NCI-H2107 (cell line): ENCODE measurements around the gene KLHDC4.

Experiments
- DNase-seq: peaks from one replicate; lab custom pipeline; 2025; lab: John Stamatoyannopoulos, UW

KLHDC4 gene

GRCh38 chr16:87698676-87699199, 67.0 kb downstream of the KLHDC4 start:
- no peak for DNase-seq

GRCh38 chr16:87698241-87698640, 67.5 kb downstream of the KLHDC4 start:
- no peak for DNase-seq

GRCh38 chr16:87697792-87698191, 68.0 kb downstream of the KLHDC4 start:
- no peak for DNase-seq

- no peak for DNase-seq
These were observed 68.5 kb downstream of the KLHDC4 start for GRCh38 chr16:87697256-87697655.

GRCh38 chr16:87696726-87697125, 69.1 kb downstream of the KLHDC4 start:
- no peak for DNase-seq

- no peak for DNase-seq
These were observed 70.3 kb downstream of the KLHDC4 start for GRCh38 chr16:87695534-87695933.

- no peak for DNase-seq
These were observed 71.2 kb downstream of the KLHDC4 start for GRCh38 chr16:87694441-87695125.

GRCh38 chr16:87693827-87694226, 72.0 kb downstream of the KLHDC4 start:
- no peak for DNase-seq

GRCh38 chr16:87692756-87693155, 73.0 kb downstream of the KLHDC4 start:
- DNase-seq: no peak

- DNase-seq: no peak
These were observed 73.6 kb downstream of the KLHDC4 start for GRCh38 chr16:87692176-87692575.

- no peak for DNase-seq
These were observed 74.1 kb downstream of the KLHDC4 start for GRCh38 chr16:87691686-87692079.

- DNase-seq: no peak
These were observed 74.7 kb downstream of the KLHDC4 start for GRCh38 chr16:87690911-87691685.

- no peak for DNase-seq
These were observed 75.8 kb downstream of the KLHDC4 start for GRCh38 chr16:87689956-87690465.

GRCh38 chr16:87688876-87689815, 76.6 kb downstream of the KLHDC4 start:
- DNase-seq: no peak

- DNase-seq: no peak
These were observed 77.7 kb downstream of the KLHDC4 start for GRCh38 chr16:87687998-87688529.

- DNase-seq: no peak
These were observed 78.5 kb downstream of the KLHDC4 start for GRCh38 chr16:87687126-87687910.

- DNase-seq: no peak
These were observed 79.1 kb downstream of the KLHDC4 start for GRCh38 chr16:87686697-87687096.

GRCh38 chr16:87685766-87686165, 80.0 kb downstream of the KLHDC4 start:
- DNase-seq: no peak

- DNase-seq: no peak
These were observed 80.4 kb downstream of the KLHDC4 start for GRCh38 chr16:87685405-87685755.

GRCh38 chr16:87684711-87685404, 80.9 kb downstream of the KLHDC4 start:
- DNase-seq: no peak
